Anterior cingulate cortex (tissue), 58 donors: ENCODE results near the gene EML6.
A peak's percentile ranks its signal among the peaks of the same experiment; 100 is the strongest.
"Not testable (repeated sequence)": the region's sequence is repeated elsewhere in the genome, so short reads cannot be mapped to it uniquely, and the experiment has no call there.

ENCODE experiments used
- DNase-seq, 58 donors: peaks; one replicate each; lab custom pipeline; 2025; lab: John Stamatoyannopoulos, UW

EML6 gene

GRCh38 chr2:54838585-54839035, 115.1 kb downstream of the EML6 start:
- DNase-seq, result peak in 52 of 58 donors; percentile 7 to 74 (median 36)

GRCh38 chr2:54839461-54840255, 116.2 kb downstream of the EML6 start:
- DNase-seq, result peak in 11 of 58 donors; percentile 6 to 43 (median 17)

- no peak for DNase-seq
These were observed 117.4 kb downstream of the EML6 start for GRCh38 chr2:54840559-54841468.

- not testable (repeated sequence) for DNase-seq
These were observed 118.0 kb downstream of the EML6 start for GRCh38 chr2:54841500-54841899.

- no peak for DNase-seq
These were observed 121.6 kb downstream of the EML6 start for GRCh38 chr2:54845094-54845493.

GRCh38 chr2:54845514-54845913, 122.1 kb downstream of the EML6 start:
- no peak for DNase-seq

- DNase-seq, result no peak
These were observed 127.0 kb downstream of the EML6 start for GRCh38 chr2:54850171-54851122.

GRCh38 chr2:54853616-54854310, 130.3 kb downstream of the EML6 start:
- no peak for DNase-seq

- DNase-seq, result no peak
These were observed 132.0 kb downstream of the EML6 start for GRCh38 chr2:54855434-54855833.

GRCh38 chr2:54858021-54858681, 134.7 kb downstream of the EML6 start:
- no peak for DNase-seq

GRCh38 chr2:54859416-54859815, 136.0 kb downstream of the EML6 start:
- no peak for DNase-seq

- no peak for DNase-seq
These were observed 136.7 kb downstream of the EML6 start for GRCh38 chr2:54859997-54860701.

GRCh38 chr2:54862229-54862628, 138.8 kb downstream of the EML6 start:
- no peak for DNase-seq

GRCh38 chr2:54862742-54863141, 139.3 kb downstream of the EML6 start:
- no peak for DNase-seq

- DNase-seq, result no peak
These were observed 140.2 kb downstream of the EML6 start for GRCh38 chr2:54863660-54864059.

- DNase-seq, result no peak
These were observed 140.6 kb downstream of the EML6 start for GRCh38 chr2:54864096-54864495.

GRCh38 chr2:54864727-54865126, 141.3 kb downstream of the EML6 start:
- no peak for DNase-seq

- no peak for DNase-seq
These were observed 142.7 kb downstream of the EML6 start for GRCh38 chr2:54866179-54866578.
